ENCODE data around the gene TFDP1. TPM values are rescaled to one million over a fixed set of nuclear protein-coding genes. Genes with fewer than 3 reads are reported as not detected.
A peak's percentile ranks its signal among the peaks of the same experiment; 100 is the strongest.

TFDP1 gene
- total RNA-seq, 6 donors from 2014 or later, result 23.2 to 45.2 (median 37.9) TPM

- H3K27me3 ChIP-seq, result no peaks in the 10 kb centered on the region
- WGBS, 2 donors, result 58 to 79% methylated on average over 11 to 19 of the region's 19 CpGs
- H3K27ac ChIP-seq, result peak overlapping the region in 1 of 4 donors; percentile 31
- peaks cover 0 to 15% (median 6%) of the 10 kb centered on the region in 4 donors for H3K4me1 ChIP-seq
- ATAC-seq (ENCODE audit: low FRiP score in 2 of 2), result peak; percentile 32 to 68
- H3K4me3 ChIP-seq, result no peak overlapping the region
- H3K36me3 ChIP-seq, result peaks cover 6 to 53% (median 23%) of the 10 kb centered on the region in 4 donors
- H3K9me3 ChIP-seq, result no peaks in the 10 kb centered on the region
- TF ChIP-seq POLR2AphosphoS5 (IDR thresholded peaks at IDR 0.05) (no peak), EP300 (IDR thresholded peaks at IDR 0.05) (no peak), POLR2A (IDR thresholded peaks at IDR 0.05) (no peak), CTCF (IDR thresholded peaks at IDR 0.05) (no peak)
- no peak for DNase-seq
Measured at GRCh38 chr13:113546571-113547237, 37.8 kb upstream of the TFDP1 start.

GRCh38 chr13:113547238-113547971 is 37.1 kb upstream of the TFDP1 start:
- peaks cover 0 to 15% (median 6%) of the 10 kb centered on the region in 4 donors for H3K4me1 ChIP-seq
- H3K9me3 ChIP-seq, result no peaks in the 10 kb centered on the region
- WGBS, 2 donors, result 91 to 93% methylated on average over 17 to 26 of the region's 27 CpGs
- DNase-seq, result no peak
- no peak overlapping the region for H3K4me3 ChIP-seq
- peak in 1 of 2 donors; percentile 70 for ATAC-seq (ENCODE audit: low FRiP score in 2 of 2)
- no peak overlapping the region for H3K27ac ChIP-seq
- no peaks in the 10 kb centered on the region for H3K27me3 ChIP-seq
- TF ChIP-seq POLR2A (IDR thresholded peaks at IDR 0.05) (no peak), EP300 (IDR thresholded peaks at IDR 0.05) (no peak), POLR2AphosphoS5 (IDR thresholded peaks at IDR 0.05) (no peak), CTCF (IDR thresholded peaks at IDR 0.05) (no peak)
- H3K36me3 ChIP-seq, result peaks cover 6 to 60% (median 24%) of the 10 kb centered on the region in 4 donors

GRCh38 chr13:113548171-113548641 is 36.3 kb upstream of the TFDP1 start:
- DNase-seq (peak in 1 of 2 donors; percentile 82), ATAC-seq (ENCODE audit: low FRiP score in 2 of 2) (peak in 1 of 2 donors; percentile 30)
- Histone ChIP-seq H3K4me3 (no peak overlapping the region), H3K4me1 (peaks cover 2 to 15% (median 6%) of the 10 kb centered on the region in 4 donors), H3K27me3 (no peaks in the 10 kb centered on the region), H3K36me3 (peaks cover 6 to 63% (median 24%) of the 10 kb centered on the region in 4 donors), H3K27ac (no peak overlapping the region), H3K9me3 (no peaks in the 10 kb centered on the region)
- TF ChIP-seq EP300 (IDR thresholded peaks at IDR 0.05) (no peak), POLR2AphosphoS5 (IDR thresholded peaks at IDR 0.05) (no peak), CTCF (IDR thresholded peaks at IDR 0.05) (no peak), POLR2A (IDR thresholded peaks at IDR 0.05) (no peak)
- WGBS, 2 donors, result 93% methylated on average over 19 to 32 of the region's 32 CpGs

GRCh38 chr13:113548778-113549621 is 35.6 kb upstream of the TFDP1 start:
- WGBS, 2 donors, result 86 to 91% methylated on average over 23 to 25 of the region's 25 CpGs
- ATAC-seq (ENCODE audit: low FRiP score in 2 of 2) (no peak), DNase-seq (no peak)
- H3K27ac ChIP-seq, result no peak overlapping the region
- H3K36me3 ChIP-seq, result peaks cover 6 to 68% (median 23%) of the 10 kb centered on the region in 4 donors
- TF ChIP-seq EP300 (IDR thresholded peaks at IDR 0.05) (no peak), POLR2AphosphoS5 (IDR thresholded peaks at IDR 0.05) (no peak), CTCF (IDR thresholded peaks at IDR 0.05) (no peak), POLR2A (IDR thresholded peaks at IDR 0.05) (no peak)
- H3K4me1 ChIP-seq, result peaks cover 2 to 15% (median 8%) of the 10 kb centered on the region in 4 donors
- no peaks in the 10 kb centered on the region for H3K9me3 ChIP-seq
- H3K4me3 ChIP-seq, result no peak overlapping the region
- H3K27me3 ChIP-seq, result no peaks in the 10 kb centered on the region
